GM12874 (cell line): ENCODE results near the gene TIAM2.

Experiments used
- CTCF ChIP-seq: IDR thresholded peaks from 2 replicates; pipeline ENCODE4 v1.5.1; 2011; ENCODE audit warnings: low read depth, mild to moderate bottlenecking, control low read depth, low read length, moderate library complexity; ENCODE audit not compliant: insufficient read depth

TIAM2 gene

GRCh38 chr6:155014670-155015300 is 19.7 kb downstream of the TIAM2 start:
- no peak for TF ChIP-seq CTCF

- no peak for TF ChIP-seq CTCF
Observed at GRCh38 chr6:155021680-155022079, 26.6 kb downstream of the TIAM2 start.

- TF ChIP-seq CTCF = no peak
Observed at GRCh38 chr6:155022721-155023120, 27.6 kb downstream of the TIAM2 start.

- no peak for TF ChIP-seq CTCF
Observed at GRCh38 chr6:155023717-155024116, 28.6 kb downstream of the TIAM2 start.

GRCh38 chr6:155024391-155025027 is 29.4 kb downstream of the TIAM2 start:
- no peak for TF ChIP-seq CTCF

GRCh38 chr6:155026022-155026705 is 31.0 kb downstream of the TIAM2 start:
- no peak for TF ChIP-seq CTCF

- no peak for TF ChIP-seq CTCF
Observed at GRCh38 chr6:155026706-155027045, 31.6 kb downstream of the TIAM2 start.
